Stimulated activated CD4-positive, alpha-beta T cell treated with anti-CD3 and anti-CD28 coated beads, Interleukin-15, amount 100 ng/mL, for 24 hours (primary cell): ENCODE results near the gene RANBP6.
A peak's percentile ranks its signal among the peaks of the same experiment; 100 is the strongest.

Source experiments
- DNase-seq: peaks from one replicate; pipeline ENCODE4 v3.0.0-alpha.2; 2020

The RANBP6 gene

DNA sequence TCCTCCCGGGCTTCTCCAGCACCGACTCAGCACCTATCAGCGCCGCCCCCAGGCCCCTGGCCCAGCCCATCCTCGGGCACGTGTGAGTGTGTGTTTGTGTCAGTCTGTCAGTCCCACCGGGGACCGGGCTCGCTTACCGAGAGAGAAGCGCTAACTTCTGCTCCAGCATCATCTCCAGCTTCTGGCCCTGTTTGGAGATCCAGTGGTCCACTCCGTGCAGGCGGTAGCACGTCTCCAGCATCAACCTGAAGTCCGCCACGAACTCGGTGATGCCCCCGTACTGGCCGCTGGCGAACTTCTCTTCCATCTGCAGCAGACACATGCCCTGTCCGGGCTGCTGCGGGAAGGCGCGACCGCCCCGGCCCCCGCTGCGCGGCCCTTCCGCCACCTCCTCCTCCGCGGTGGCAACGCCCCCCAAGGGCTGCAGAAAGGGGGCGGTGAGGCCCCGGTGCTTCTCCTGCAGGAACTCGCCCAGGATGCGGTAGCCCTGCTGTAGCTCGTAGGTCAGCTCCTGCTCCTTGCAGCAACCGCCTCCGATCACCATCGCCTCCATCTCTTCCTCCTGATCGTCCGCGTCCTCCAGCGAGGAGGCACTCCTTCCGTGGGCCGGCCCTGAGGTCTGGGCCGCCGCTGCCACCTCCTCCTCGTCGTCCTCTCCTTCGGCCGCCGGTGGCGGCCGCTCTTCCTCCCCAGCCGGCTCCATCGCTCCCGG is 8.2 kb downstream of the RANBP6 start:
- DNase-seq, result peak; percentile 99

DNA sequence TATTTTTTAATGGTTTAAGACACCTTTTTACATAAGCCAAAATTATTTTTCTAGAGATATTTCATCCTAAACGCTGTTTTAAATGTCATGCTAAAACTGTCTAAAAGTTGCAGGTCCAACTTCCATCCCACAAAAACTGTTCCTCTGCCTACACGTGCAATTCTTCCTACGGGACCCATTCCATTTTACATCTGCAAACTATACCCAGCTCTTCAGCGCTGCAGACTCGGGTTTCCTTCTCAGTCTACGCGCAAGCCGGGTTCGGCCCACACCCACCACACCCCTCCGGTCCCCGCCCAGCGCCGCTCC is 8.7 kb downstream of the RANBP6 start:
- DNase-seq, result no peak

DNA sequence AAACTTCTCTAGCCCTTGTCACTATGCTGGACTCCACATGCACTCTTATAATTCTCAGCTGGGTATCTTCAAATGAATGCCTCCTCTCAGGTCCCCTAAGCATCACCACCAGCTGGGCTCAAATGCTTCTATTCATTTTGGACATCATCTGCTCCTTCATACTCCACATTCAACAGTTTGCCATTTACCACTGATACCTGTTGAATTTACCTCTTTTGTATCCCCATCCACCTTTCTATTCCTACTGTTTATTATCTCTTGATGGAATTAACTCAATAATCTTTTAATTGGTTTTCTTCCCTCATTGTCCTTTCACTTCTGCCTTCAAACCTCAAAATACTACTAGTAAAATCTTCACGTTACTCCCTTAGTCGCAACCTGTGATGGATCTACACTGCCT is 14.5 kb downstream of the RANBP6 start:
- DNase-seq, result no peak

DNA sequence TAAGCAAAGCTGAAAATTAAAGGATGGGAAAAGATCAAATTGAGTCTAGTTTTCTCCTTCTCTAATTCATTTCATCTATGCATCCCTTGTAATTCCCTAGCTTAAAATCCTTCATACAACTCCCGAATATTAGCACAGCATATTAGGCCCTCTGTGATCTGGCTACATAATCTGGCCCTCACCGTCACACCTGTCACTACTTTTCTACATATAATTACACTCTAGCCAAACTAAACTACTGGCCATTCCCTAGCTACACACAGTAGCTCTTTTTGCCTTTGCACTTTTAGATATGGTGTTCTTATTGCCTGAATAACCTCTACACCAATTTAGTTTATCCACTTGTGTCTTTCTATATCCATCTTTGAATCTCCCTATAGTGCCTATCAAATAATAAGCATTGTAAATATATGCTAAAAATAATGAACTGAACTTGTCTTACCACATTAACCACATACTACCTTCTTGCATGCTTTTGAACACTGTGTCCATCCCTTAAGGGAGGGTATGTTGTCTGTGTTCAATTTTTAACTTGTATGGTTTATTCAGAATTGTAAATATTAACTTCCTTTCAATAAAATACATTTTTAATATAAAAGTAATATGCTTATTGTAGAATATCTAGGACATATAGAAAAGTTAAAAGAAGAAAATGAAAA is 15.9 kb downstream of the RANBP6 start:
- DNase-seq, result no peak

DNA sequence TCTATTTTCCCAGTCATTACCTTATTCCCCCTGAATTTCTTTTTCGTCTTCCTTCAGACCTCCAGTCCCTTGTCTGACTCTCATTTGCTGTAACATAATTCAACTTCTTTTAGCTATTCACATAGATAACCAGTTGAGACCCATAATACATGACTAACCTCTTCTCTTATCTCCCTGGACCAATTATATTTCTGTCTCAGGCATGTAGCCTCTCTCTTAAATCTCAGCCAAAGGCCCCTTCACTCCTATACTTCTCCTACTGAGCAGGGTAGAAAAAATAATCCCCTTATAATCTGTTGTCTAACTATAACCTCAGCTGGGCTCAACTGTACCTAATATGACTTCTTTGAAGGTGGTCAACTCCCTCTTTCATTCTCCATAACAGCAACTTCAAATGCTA is 20.9 kb downstream of the RANBP6 start:
- no peak for DNase-seq

DNA sequence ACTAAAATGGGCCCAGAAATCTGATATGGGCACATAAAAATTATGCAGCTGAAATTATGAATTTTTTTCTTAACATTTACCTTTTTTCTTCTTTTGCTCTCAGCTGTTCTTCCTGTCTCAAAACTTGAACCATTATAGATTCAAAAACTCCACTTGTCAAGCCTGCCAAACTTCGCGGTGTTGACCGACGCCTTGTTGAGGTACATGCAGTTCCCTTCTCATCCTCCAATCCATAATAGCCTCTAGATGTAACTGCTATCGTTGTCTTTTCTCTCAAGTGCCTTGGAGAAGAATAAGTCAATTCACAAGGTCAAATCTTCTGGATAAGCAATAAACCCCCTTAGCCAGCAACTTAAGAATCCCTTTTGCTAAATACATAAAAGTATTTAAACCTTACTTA is 27.2 kb downstream of the RANBP6 start:
- no peak for DNase-seq

DNA sequence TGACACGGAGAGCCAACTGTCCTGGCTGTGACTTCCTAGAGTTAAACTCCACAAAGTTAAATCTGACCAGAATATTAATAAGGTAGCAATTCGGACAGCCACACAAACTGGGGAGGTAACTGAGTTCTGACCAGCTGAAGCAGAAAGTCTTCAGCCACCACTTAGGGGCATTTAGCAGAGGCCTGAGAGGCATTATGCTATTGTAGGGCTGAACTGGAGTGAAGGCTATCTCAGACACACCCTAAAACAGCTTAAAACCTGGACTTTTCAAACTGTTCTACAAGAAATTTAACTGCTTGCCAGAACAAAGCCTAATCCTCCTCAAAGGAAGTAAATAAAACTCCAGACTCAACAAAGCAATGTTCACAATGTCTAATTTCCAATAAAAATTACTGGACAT is 32.4 kb downstream of the RANBP6 start:
- DNase-seq, result no peak

DNA sequence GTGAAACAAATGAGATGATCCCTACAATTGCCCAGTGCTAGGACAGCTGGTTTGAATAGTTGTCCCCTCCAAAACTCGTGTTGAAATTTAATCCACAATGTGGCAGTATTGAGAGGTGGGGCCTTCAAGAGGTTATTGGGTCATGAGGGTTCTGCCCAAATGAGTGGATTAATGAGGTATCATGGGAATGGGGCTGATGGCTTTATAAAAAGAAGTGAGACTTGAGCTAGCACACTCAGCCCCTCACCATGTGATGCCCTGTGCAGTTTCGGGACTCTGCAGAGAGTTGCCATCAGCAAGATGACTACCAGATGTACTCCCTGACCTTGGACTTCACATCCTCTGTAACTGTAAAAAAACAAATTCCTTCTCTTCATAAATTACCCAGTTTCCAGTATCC is 33.1 kb downstream of the RANBP6 start:
- DNase-seq, result no peak

DNA sequence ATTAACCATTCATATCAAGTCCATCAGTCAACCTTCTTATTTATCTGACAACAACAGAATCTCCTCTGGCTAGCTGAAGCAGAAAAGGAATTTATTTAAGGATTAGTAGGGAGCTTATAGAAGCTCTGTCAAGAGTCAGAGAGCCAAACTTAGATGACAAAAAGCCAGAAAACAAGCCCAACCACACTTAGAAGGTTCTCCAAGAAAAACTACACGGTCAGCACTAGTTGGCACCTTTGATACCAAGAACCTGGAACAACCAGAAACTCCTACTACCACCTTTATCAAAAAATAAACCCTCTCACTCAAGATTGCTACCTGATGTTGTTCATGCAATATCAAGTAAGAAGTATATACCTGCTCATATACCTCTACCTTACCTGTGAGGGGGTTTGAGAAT is 36.9 kb downstream of the RANBP6 start:
- no peak for DNase-seq

DNA sequence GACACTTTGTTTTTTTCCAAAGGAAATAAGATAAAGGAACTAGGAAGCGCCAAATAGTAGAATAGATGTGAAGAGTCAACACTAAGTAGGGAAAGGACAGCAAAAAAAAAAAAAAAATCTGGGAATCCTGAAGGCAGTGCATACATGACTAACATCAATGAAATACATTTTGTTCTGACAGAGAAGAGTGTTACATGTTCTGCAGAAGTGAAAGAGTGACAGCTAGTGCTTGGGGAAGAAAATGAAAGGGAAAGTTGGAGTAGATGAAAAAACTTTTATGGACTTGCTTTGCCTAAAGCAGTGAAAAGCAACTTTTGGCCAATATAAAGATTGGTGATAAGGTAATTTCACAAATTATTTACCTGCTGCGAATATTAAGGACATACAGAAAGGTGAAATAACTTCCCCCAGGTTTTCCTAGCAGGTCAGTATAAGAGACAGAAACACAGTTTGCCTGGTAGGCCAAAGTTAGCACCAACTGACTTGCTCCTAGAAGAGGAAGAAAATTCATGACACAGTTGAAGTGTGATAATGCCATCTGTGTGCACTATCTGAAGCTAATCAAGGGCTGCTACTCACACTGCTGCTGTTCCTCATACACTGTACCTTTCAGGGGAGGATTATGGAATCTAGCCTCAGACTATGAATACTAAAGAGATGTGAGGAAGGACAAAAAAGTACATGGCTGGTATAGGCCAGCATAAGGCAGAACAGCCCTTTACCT is 38.6 kb downstream of the RANBP6 start:
- no peak for DNase-seq

DNA sequence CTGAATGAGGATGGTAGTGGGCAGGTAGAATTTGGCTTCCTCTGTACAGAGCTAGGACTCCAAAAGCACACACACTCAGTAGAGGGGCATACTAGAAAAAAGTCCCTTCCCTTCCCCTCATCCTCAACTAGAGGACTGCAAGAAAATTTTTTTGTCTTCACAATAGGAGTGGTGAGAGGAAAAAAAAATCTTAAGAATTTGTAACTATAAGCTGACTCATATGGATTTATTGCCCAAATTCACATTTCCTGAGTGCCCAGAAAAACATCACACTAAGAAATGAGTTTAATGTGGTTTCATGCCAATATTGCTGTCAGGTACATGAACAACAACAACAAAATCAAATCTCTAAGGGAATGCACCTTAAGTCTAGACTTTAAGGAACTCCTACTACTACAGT is 43.7 kb downstream of the RANBP6 start:
- DNase-seq, result no peak
